GM23338 (cell line): ENCODE measurements around the gene AKNAD1.

Experiments
- TF ChIP-seq, protein P1 (sequence below), 2 experiments: fragments of 200-600 bp in 1 of 2; sonication (generic) in 1 of 2; conservative IDR thresholded peaks; 2 replicates each; pipeline versions ENCODE4 v1.5.1 to v1.6.1; 2016 to 2017; ENCODE audit warnings: antibody characterized with exemption in 2 of 2, low read depth in 2 of 2, mild to moderate bottlenecking in 2 of 2, moderate library complexity in 1 of 2
- TF ChIP-seq, protein P2 (sequence below): IDR thresholded peaks from one replicate; pipeline ENCODE4 v1.6.1; 2018; ENCODE audit warnings: antibody characterized with exemption; ENCODE audit not compliant: unreplicated experiment

DNA sequence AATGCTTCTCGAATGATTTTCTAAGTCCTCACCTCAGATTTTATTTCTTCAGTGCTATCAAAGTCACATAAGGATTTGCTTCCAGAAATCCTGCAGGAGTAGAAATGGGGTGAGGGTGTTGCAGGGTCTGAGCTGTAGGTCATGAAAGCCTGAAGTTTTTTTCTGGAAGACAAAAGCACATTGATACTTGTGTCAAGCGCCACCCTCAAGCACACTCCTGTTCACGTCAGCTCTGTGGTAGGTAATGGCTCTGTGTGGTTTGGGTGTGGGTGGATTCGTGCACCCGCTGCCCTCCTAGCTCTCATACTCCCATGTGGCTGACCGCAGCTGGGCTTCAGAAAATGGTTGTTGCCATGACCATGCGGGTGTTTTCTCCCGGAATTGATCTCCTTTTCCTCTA lies 39.9 kb downstream of the AKNAD1 start:
- TF ChIP-seq, protein P1, sequence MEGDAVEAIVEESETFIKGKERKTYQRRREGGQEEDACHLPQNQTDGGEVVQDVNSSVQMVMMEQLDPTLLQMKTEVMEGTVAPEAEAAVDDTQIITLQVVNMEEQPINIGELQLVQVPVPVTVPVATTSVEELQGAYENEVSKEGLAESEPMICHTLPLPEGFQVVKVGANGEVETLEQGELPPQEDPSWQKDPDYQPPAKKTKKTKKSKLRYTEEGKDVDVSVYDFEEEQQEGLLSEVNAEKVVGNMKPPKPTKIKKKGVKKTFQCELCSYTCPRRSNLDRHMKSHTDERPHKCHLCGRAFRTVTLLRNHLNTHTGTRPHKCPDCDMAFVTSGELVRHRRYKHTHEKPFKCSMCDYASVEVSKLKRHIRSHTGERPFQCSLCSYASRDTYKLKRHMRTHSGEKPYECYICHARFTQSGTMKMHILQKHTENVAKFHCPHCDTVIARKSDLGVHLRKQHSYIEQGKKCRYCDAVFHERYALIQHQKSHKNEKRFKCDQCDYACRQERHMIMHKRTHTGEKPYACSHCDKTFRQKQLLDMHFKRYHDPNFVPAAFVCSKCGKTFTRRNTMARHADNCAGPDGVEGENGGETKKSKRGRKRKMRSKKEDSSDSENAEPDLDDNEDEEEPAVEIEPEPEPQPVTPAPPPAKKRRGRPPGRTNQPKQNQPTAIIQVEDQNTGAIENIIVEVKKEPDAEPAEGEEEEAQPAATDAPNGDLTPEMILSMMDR (conservative IDR thresholded peaks at IDR 0.05; ENCODE audit: low read depth in 2 of 2): no peak
- TF ChIP-seq, protein P2, sequence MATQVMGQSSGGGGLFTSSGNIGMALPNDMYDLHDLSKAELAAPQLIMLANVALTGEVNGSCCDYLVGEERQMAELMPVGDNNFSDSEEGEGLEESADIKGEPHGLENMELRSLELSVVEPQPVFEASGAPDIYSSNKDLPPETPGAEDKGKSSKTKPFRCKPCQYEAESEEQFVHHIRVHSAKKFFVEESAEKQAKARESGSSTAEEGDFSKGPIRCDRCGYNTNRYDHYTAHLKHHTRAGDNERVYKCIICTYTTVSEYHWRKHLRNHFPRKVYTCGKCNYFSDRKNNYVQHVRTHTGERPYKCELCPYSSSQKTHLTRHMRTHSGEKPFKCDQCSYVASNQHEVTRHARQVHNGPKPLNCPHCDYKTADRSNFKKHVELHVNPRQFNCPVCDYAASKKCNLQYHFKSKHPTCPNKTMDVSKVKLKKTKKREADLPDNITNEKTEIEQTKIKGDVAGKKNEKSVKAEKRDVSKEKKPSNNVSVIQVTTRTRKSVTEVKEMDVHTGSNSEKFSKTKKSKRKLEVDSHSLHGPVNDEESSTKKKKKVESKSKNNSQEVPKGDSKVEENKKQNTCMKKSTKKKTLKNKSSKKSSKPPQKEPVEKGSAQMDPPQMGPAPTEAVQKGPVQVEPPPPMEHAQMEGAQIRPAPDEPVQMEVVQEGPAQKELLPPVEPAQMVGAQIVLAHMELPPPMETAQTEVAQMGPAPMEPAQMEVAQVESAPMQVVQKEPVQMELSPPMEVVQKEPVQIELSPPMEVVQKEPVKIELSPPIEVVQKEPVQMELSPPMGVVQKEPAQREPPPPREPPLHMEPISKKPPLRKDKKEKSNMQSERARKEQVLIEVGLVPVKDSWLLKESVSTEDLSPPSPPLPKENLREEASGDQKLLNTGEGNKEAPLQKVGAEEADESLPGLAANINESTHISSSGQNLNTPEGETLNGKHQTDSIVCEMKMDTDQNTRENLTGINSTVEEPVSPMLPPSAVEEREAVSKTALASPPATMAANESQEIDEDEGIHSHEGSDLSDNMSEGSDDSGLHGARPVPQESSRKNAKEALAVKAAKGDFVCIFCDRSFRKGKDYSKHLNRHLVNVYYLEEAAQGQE: no peak
